Trophoblast cell (in vitro differentiated cells and primary cell): ENCODE measurements around the gene SELENOP.

ENCODE experiments used
- DNase-seq, 2 donors: peaks; one replicate each; pipeline ENCODE4 v3.0.0-alpha.2; 2016
- H2AFZ ChIP-seq: 2 replicates; pipeline ENCODE4 v1.6.1; 2013; ENCODE audit warnings: low read length, moderate library complexity, mild to moderate bottlenecking; ENCODE audit not compliant: insufficient read depth, poor library complexity
- H2AK5ac ChIP-seq: 2 replicates; pipeline ENCODE4 v1.6.1; 2013; ENCODE audit warnings: mild to moderate bottlenecking, low read length
- H2BK120ac ChIP-seq: 2 replicates; pipeline ENCODE4 v1.6.1; 2013; ENCODE audit warnings: low read length, mild to moderate bottlenecking, moderate library complexity; ENCODE audit not compliant: insufficient read depth, poor library complexity
- H2BK12ac ChIP-seq: 2 replicates; pipeline ENCODE4 v1.6.1; 2013; ENCODE audit warnings: mild to moderate bottlenecking, low read length, moderate library complexity
- H2BK5ac ChIP-seq: 2 replicates; pipeline ENCODE4 v1.6.1; 2013; ENCODE audit warnings: low read length, low read depth, moderate library complexity, mild to moderate bottlenecking; ENCODE audit not compliant: poor library complexity
- H3K14ac ChIP-seq: 2 replicates; pipeline ENCODE4 v1.6.1; 2013; ENCODE audit warnings: mild to moderate bottlenecking, low read length
- H3K18ac ChIP-seq: 2 replicates; pipeline ENCODE4 v1.6.1; 2013; ENCODE audit warnings: mild to moderate bottlenecking, low read length
- H3K23ac ChIP-seq: 2 replicates; pipeline ENCODE4 v1.6.1; 2013; ENCODE audit warnings: low read length
- H3K27ac ChIP-seq: 2 replicates; pipeline ENCODE4 v1.5.1; 2013; ENCODE audit warnings: low read depth, mild to moderate bottlenecking, inconsistent platforms, low read length, moderate library complexity
- H3K27me3 ChIP-seq: 2 replicates; pipeline ENCODE4 v1.6.1; 2013; ENCODE audit warnings: inconsistent platforms, mild to moderate bottlenecking, low read length, moderate library complexity; ENCODE audit not compliant: insufficient read depth
- H3K36me3 ChIP-seq, 2 experiments: 1 replicate in 1 of 2; 2 replicates in 1 of 2; pipeline ENCODE4 v1.6.1; 2013; ENCODE audit warnings: low read length in 2 of 2, mild to moderate bottlenecking in 2 of 2, moderate library complexity in 1 of 2; ENCODE audit not compliant: insufficient read depth in 2 of 2, control insufficient read depth in 1 of 2
- H3K4ac ChIP-seq: 2 replicates; pipeline ENCODE4 v1.6.1; 2013; ENCODE audit warnings: low read depth, mild to moderate bottlenecking, low read length, moderate library complexity
- H3K4me1 ChIP-seq, 2 experiments: 1 replicate in 1 of 2; 2 replicates in 1 of 2; pipeline ENCODE4 v1.6.1; 2013; ENCODE audit warnings: low read length in 2 of 2, mild to moderate bottlenecking in 2 of 2, moderate library complexity in 1 of 2; ENCODE audit not compliant: insufficient read depth in 2 of 2, control insufficient read depth in 1 of 2
- H3K4me2 ChIP-seq: 2 replicates; pipeline ENCODE4 v1.6.1; 2013; ENCODE audit warnings: inconsistent platforms, mild to moderate bottlenecking, low read length, moderate library complexity
- H3K4me3 ChIP-seq: 2 replicates; pipeline ENCODE4 v1.5.1; 2013; ENCODE audit warnings: mild to moderate bottlenecking, low read depth, low read length, inconsistent platforms
- H3K79me1 ChIP-seq: one replicate; pipeline ENCODE4 v1.6.1; 2013; ENCODE audit warnings: low read length
- H3K79me2 ChIP-seq: 2 replicates; pipeline ENCODE4 v1.6.1; 2013; ENCODE audit warnings: low read length, mild to moderate bottlenecking; ENCODE audit not compliant: control insufficient read depth, insufficient read depth, poor library complexity
- H3K9ac ChIP-seq: 2 replicates; pipeline ENCODE4 v1.6.1; 2013; ENCODE audit warnings: mild to moderate bottlenecking, low read length
- H3K9me3 ChIP-seq: 2 replicates; pipeline ENCODE4 v1.6.1; 2013; ENCODE audit warnings: low read depth, mild to moderate bottlenecking, control low read depth, inconsistent platforms, low read length; ENCODE audit not compliant: insufficient read depth
- H4K12ac ChIP-seq: 2 replicates; pipeline ENCODE4 v1.6.1; 2013; ENCODE audit warnings: low read depth, mild to moderate bottlenecking, low read length, moderate library complexity
- H4K8ac ChIP-seq: 2 replicates; pipeline ENCODE4 v1.6.1; 2013; ENCODE audit warnings: low read depth, mild to moderate bottlenecking, low read length, moderate library complexity
- H4K91ac ChIP-seq: one replicate; pipeline ENCODE4 v1.6.1; 2013; ENCODE audit warnings: low read depth, mild to moderate bottlenecking, low read length, moderate library complexity
- WGBS: extraction: QIAGEN DNeasy Blood & Tissue Kit; methylation state at CpG from one replicate; pipeline ENCODE4 v1.1.7; 2013; ENCODE audit warnings: missing lambda C conversion rate; ENCODE audit not compliant: insufficient read length, insufficient coverage; ENCODE audit errors: extremely low coverage; 5-methylcytosine and 5-hydroxymethylcytosine counted together

SELENOP gene

GRCh38 chr5:42826757-42827515 is 15.2 kb upstream of the SELENOP start:
- Histone ChIP-seq H3K79me1 (no peaks in the 10 kb centered on the region), H3K23ac (no peak overlapping the region), H3K27me3 (no peaks in the 10 kb centered on the region), H3K27ac (no peak overlapping the region), H3K4me3 (no peak overlapping the region), H3K4me2 (no peak overlapping the region), H3K9me3 (peaks cover 2% of the 10 kb centered on the region), H2AK5ac (no peak overlapping the region), H2AFZ (no peak overlapping the region), H4K12ac (no peak overlapping the region), H3K4me1 (no peaks in the 10 kb centered on the region), H2BK12ac (no peak overlapping the region), H3K14ac (no peak overlapping the region), H3K18ac (no peak overlapping the region), H2BK5ac (no peak overlapping the region), H3K36me3 (no peaks in the 10 kb centered on the region), H4K8ac (no peak overlapping the region), H4K91ac (no peak overlapping the region), H2BK120ac (no peak overlapping the region), H3K9ac (no peak overlapping the region), H3K4ac (no peak overlapping the region), H3K79me2 (no peaks in the 10 kb centered on the region)
- no peak for DNase-seq
- WGBS = no CpG with 5 or more reads among the region's 2 CpGs

- Histone ChIP-seq H3K36me3 (no peaks in the 10 kb centered on the region), H2AFZ (no peak overlapping the region), H4K12ac (no peak overlapping the region), H3K4me3 (no peak overlapping the region), H3K4me1 (no peaks in the 10 kb centered on the region), H3K18ac (no peak overlapping the region), H2BK5ac (no peak overlapping the region), H4K8ac (no peak overlapping the region), H3K79me2 (no peaks in the 10 kb centered on the region), H2BK120ac (no peak overlapping the region), H3K4ac (no peak overlapping the region), H3K14ac (no peak overlapping the region), H3K23ac (no peak overlapping the region), H4K91ac (no peak overlapping the region), H2BK12ac (no peak overlapping the region), H3K4me2 (no peak overlapping the region), H3K9me3 (peaks cover 2% of the 10 kb centered on the region), H3K9ac (no peak overlapping the region), H3K27ac (no peak overlapping the region), H3K79me1 (no peaks in the 10 kb centered on the region), H3K27me3 (no peaks in the 10 kb centered on the region), H2AK5ac (no peak overlapping the region)
- no CpG with 5 or more reads among the region's 9 CpGs for WGBS
- DNase-seq = no peak
Measured at GRCh38 chr5:42825422-42826148, 13.9 kb upstream of the SELENOP start.

GRCh38 chr5:42824347-42824976 is 12.8 kb upstream of the SELENOP start:
- H3K18ac ChIP-seq = no peak overlapping the region
- H3K36me3 ChIP-seq = no peaks in the 10 kb centered on the region
- H3K79me1 ChIP-seq = no peaks in the 10 kb centered on the region
- no peak for DNase-seq
- H3K27me3 ChIP-seq = no peaks in the 10 kb centered on the region
- no peak overlapping the region for H3K4ac ChIP-seq
- WGBS = no CpG with 5 or more reads among the region's 7 CpGs
- H3K9ac ChIP-seq = peak overlapping the region; percentile 12
- no peak overlapping the region for H4K8ac ChIP-seq
- H3K23ac ChIP-seq = peak overlapping the region; percentile 99
- no peak overlapping the region for H3K14ac ChIP-seq
- peaks cover 2% of the 10 kb centered on the region for H3K9me3 ChIP-seq
- no peak overlapping the region for H3K4me3 ChIP-seq
- H2BK120ac ChIP-seq = no peak overlapping the region
- no peaks in the 10 kb centered on the region for H3K4me1 ChIP-seq
- H2AK5ac ChIP-seq = no peak overlapping the region
- H2BK5ac ChIP-seq = no peak overlapping the region
- H4K12ac ChIP-seq = no peak overlapping the region
- H3K79me2 ChIP-seq = no peaks in the 10 kb centered on the region
- H4K91ac ChIP-seq = no peak overlapping the region
- H2BK12ac ChIP-seq = no peak overlapping the region
- no peak overlapping the region for H3K4me2 ChIP-seq
- no peak overlapping the region for H2AFZ ChIP-seq
- H3K27ac ChIP-seq = no peak overlapping the region

- H3K9ac ChIP-seq = no peak overlapping the region
- no peak overlapping the region for H4K8ac ChIP-seq
- no peaks in the 10 kb centered on the region for H3K79me1 ChIP-seq
- no CpG with 5 or more reads among the region's 2 CpGs for WGBS
- no peak for DNase-seq
- H2BK5ac ChIP-seq = no peak overlapping the region
- H4K12ac ChIP-seq = no peak overlapping the region
- no peaks in the 10 kb centered on the region for H3K4me1 ChIP-seq
- H3K27ac ChIP-seq = no peak overlapping the region
- no peak overlapping the region for H2BK12ac ChIP-seq
- H4K91ac ChIP-seq = no peak overlapping the region
- no peak overlapping the region for H3K4ac ChIP-seq
- H3K18ac ChIP-seq = no peak overlapping the region
- H2BK120ac ChIP-seq = no peak overlapping the region
- H3K79me2 ChIP-seq = no peaks in the 10 kb centered on the region
- H3K27me3 ChIP-seq = no peaks in the 10 kb centered on the region
- H2AFZ ChIP-seq = no peak overlapping the region
- H3K4me3 ChIP-seq = no peak overlapping the region
- H3K36me3 ChIP-seq = no peaks in the 10 kb centered on the region
- H3K23ac ChIP-seq = no peak overlapping the region
- no peak overlapping the region for H3K14ac ChIP-seq
- peaks cover 2% of the 10 kb centered on the region for H3K9me3 ChIP-seq
- no peak overlapping the region for H2AK5ac ChIP-seq
- H3K4me2 ChIP-seq = no peak overlapping the region
Measured at GRCh38 chr5:42822548-42822947, 10.9 kb upstream of the SELENOP start.
